ENCODE data around the gene SLC29A3. TPM values are rescaled to one million over a fixed set of nuclear protein-coding genes. Genes with fewer than 3 reads are reported as not detected.

The SLC29A3 gene
- total and polyA plus RNA-seq, 10 of the 15 experiments (the other 5 are each of a cell fraction or from before 2014, with no cell fraction given), result 1.5 to 4.0 (median 2.7) TPM

Other genes with a start within 250 kb of the SLC29A3 start
- not detected in 2 replicates for gene UNC5B, start 106.7 kb upstream of the SLC29A3 start, total RNA-seq (2014; rRNA removed)
- not detected in 2 replicates for gene UNC5B, start 106.7 kb upstream of the SLC29A3 start, total RNA-seq (2014; rRNA removed; fragmentation: Illumina TruSeq; extraction: Trizol)
- gene UNC5B, start 106.7 kb upstream of the SLC29A3 start, total RNA-seq (2021), result 0.08 and 0.11 TPM in 2 replicates
- not detected in 2 replicates for gene UNC5B, start 106.7 kb upstream of the SLC29A3 start, polyA plus RNA-seq (2011; rRNA removed)
- gene UNC5B, start 106.7 kb upstream of the SLC29A3 start, polyA plus RNA-seq (2014; fragmentation: Illumina TruSeq; extraction: Trizol), result not detected in 2 replicates
- gene UNC5B, start 106.7 kb upstream of the SLC29A3 start, polyA plus RNA-seq (2014; fragmentation: Nextera tagmentation; extraction: Ambion mirVana), result not detected
- not detected in 2 replicates for gene UNC5B, start 106.7 kb upstream of the SLC29A3 start, polyA plus RNA-seq (2014; rRNA removed)
- gene UNC5B, start 106.7 kb upstream of the SLC29A3 start, polyA plus RNA-seq (2016; fragmentation: Nextera tagmentation; extraction: Ambion mirVana), result under 1 TPM in 1 of 2 experiments, not detected in 1; 0.03 TPM
- 0.22 and 0.40 TPM in 2 replicates for gene CDH23, start 77.7 kb downstream of the SLC29A3 start, total RNA-seq (2014; rRNA removed)
- gene CDH23, start 77.7 kb downstream of the SLC29A3 start, total RNA-seq (2014; rRNA removed; fragmentation: Illumina TruSeq; extraction: Trizol), result 0.14 and 0.22 TPM in 2 replicates
- gene CDH23, start 77.7 kb downstream of the SLC29A3 start, total RNA-seq (2021), result 0.16 and 0.26 TPM in 2 replicates
- gene CDH23, start 77.7 kb downstream of the SLC29A3 start, polyA plus RNA-seq (2011; rRNA removed), result 0.04 and 0.12 TPM in 2 replicates
- 0.03 and 0.13 TPM in 2 replicates for gene CDH23, start 77.7 kb downstream of the SLC29A3 start, polyA plus RNA-seq (2014; fragmentation: Illumina TruSeq; extraction: Trizol)
- gene CDH23, start 77.7 kb downstream of the SLC29A3 start, polyA plus RNA-seq (2014; fragmentation: Nextera tagmentation; extraction: Ambion mirVana), result under 1 TPM in 1 of 2 experiments, not detected in 1; 0.09 TPM
- gene CDH23, start 77.7 kb downstream of the SLC29A3 start, polyA plus RNA-seq (2014; rRNA removed), result 0.15 and 0.34 TPM in 2 replicates
- under 1 TPM; 0.12 to 0.15 TPM for gene CDH23, start 77.7 kb downstream of the SLC29A3 start, polyA plus RNA-seq (2016; fragmentation: Nextera tagmentation; extraction: Ambion mirVana)

Data from GM12878 (cell line).